T-helper 2 cell (primary cell): Measurements from ENCODE around the gene PGS1.

Experiments
- DNase-seq, 5 experiments: peaks; one replicate each; pipeline versions ENCODE4 v3.0.0 to v3.0.0-alpha.2; 2012 to 2022

The PGS1 gene

DNA sequence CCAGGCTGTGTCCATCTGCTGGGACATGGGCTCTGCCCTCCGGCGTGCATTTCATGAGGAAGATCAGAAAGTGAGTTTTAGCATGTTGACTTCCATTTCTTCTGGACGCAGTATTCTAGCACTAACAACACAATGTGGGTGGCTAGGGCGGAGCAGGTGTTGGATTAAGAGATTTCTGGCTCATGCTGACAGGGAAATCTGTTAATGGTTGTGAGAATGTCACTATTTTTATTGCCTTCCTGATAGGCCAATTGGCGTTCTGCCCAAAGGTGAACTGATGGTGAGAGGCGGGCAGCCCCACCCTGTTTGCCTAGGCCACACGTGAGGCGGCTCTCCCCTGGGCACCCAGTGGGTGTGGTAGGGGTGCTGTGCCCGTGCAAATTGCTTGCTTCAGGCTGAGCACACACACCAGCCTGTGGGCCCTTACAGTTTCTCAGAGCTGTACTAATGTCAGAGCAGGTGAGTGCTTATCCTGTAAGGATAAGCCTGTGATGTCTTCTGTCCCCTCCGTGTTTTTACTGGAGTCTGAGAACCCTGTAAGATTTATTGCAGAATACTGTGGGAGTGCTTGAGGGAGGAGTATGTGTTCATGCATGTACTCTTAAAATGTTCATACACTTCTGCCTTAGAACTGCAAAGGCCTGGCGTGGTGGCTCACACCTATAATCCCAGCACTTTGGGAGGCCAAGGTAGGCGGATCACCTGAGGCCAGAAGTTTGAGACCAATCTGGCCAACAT is 30.9 kb downstream of the PGS1 start:
- DNase-seq: no peak

- DNase-seq: no peak
These were observed 32.9 kb downstream of the PGS1 start for GRCh38 chr17:78411241-78411857.

DNA sequence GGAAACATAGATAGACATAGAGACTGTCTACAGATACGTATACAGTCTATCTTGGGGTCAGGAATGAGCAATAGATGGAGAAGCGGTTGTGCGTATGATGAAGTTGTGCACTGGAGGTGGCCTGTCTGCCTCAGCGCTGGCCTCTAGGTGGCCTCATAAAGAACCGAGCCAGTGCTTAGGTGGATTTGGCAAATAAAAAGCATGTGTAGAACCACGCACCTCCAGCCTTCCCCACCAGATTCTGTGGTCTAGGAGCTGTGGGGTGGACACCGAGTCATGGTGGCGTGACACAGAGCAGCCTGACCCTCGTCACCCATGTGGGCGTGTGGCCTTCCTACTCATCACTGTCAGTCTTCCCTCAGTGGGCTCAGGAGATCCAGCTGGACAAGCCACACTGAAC is 34.0 kb downstream of the PGS1 start:
- peak in 2 of 5 experiments; percentile 9 to 55 for DNase-seq

DNA sequence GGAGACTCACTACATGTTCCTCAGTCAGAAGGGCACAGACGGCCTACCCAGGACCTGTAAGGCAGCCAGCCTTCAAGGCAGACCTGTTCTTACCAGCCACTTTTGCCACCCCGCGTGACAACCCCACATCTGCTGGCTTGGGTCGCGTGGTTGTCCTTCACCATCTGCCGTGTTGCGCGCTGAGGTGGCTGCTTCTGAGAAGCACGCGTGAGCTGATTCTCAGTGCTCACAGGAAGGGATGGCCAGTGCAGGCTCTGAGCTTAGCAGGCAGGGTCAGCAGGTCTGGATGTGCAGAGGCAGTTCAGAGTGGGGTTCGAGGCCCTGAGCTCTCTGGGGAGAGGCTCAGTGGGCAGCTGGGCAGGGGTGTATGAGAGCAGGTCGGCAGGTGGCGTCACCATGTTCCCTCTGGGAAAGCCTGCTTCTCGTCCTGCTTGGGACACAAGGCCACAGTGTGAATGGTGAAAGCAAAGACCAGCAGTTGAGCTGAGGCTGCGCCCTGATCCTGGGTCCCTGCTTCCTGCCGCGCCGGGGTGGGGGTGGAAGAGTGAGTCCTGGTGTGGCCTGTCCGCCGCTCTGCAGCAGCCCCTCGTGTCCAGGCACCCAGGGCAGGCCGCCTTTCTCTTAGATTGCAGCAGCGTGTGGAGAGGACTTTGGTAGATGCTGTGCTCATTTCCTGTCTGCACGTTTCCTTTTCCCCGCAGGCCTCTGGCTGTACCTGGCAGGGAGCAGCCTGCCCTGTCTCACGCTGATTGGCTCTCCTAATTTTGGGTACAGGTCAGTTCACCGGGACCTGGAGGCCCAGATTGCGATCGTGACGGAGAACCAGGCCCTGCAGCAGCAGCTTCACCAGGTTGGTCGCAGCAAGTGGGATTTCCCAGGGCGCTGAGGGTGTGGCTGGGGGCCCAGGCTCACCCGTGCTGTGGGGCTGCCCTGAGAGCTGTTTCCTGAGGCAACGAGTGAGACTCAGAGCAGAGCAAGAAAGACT is 36.0 kb downstream of the PGS1 start:
- peak in 3 of 5 experiments; percentile 24 to 76 (median 39) for DNase-seq

DNA sequence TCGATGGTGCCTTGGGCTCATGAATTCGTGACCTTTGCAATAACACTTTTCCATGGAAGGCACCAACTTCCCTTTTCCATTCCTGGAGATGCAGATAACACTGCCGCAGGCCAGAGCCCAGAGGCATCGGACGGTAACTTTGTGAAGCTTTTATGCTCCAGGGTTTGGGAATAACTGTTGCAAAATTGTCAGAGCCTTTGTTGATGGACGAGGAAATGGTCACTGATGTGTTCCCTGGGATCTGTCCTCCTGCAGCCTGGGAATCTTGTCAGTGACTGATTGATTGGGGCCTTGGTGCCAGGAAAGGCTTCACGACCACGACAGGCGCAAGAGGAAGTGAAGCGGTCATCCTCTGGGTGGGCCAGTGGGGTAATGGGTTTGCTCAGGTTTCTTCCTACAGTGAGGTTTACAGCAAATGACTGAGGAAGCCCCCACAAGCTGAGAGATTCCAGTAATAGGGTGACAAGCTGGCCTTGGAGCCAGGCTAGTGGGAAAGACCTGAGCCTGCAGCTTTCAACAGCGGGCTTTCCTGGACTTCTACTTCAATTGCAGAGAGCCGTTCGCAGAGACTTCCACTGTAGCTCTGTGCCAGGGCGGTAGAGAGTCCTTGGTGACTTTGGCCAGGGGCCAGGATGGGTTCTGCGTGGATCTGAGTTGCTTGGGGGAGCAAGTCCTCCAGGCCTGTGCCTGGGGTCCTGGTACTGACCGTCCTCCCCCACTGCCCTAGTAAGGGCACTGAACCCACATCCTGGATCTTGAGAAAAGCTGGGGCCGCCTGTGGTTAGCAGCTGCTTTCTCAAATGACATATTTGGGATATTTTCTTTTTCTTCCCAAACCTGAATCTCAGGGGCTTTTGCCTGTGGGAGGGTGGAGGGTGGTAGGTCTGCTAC is 37.6 kb downstream of the PGS1 start:
- DNase-seq: no peak

DNA sequence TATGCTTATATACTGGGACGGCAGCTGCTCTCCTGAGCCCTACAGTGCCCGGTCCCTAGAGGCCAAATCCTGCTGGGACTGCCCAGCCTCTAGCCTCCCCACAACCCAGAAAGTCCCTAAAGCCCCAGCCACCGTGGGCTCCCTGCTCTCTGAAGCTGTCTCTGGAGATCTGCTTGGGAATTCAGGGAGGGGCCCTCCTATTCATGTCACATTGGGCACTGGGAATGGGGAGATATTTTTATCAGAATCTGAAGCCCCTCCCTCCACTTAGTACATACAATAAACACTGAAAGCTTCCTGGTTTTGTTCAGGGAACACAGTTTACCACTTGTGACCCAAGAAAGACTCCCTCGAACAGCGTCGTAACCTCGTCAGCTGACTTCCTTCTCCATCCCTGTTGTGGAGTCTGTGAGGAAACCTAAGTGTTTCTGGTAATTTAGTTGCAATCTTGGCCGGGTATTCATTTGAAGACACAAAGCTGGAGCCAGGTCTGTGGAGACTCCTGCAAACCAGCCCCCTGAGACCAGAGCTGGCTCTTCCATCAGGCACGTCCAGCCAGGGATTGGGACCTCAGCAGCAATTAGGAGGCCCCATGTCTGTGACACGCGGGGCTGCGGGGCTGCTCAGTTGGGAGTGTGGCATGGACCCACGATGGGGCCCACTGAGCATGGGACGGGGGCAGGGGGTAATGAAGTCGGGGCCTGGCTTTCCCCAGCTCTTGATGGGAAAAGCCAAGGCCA is 38.5 kb downstream of the PGS1 start:
- DNase-seq: no peak

DNA sequence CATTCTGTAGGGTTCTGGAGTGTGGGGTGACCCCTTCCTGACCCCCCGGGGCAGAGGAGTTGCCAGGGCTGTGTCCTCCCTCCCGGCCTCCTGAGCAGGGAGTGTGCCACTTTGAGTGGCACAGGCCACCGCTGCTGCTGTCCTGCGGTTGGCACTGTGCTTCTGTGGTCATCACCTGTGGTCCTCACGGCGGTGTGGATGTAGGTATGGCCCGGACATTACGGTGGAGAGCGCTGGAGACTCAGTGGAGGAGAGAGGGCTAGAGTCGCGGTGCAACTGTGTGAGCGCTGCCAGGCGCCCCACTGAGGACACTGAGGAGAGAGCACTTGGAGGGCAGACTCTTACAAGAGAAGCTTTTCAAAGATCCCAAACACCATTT is 39.1 kb downstream of the PGS1 start:
- no peak for DNase-seq

DNA sequence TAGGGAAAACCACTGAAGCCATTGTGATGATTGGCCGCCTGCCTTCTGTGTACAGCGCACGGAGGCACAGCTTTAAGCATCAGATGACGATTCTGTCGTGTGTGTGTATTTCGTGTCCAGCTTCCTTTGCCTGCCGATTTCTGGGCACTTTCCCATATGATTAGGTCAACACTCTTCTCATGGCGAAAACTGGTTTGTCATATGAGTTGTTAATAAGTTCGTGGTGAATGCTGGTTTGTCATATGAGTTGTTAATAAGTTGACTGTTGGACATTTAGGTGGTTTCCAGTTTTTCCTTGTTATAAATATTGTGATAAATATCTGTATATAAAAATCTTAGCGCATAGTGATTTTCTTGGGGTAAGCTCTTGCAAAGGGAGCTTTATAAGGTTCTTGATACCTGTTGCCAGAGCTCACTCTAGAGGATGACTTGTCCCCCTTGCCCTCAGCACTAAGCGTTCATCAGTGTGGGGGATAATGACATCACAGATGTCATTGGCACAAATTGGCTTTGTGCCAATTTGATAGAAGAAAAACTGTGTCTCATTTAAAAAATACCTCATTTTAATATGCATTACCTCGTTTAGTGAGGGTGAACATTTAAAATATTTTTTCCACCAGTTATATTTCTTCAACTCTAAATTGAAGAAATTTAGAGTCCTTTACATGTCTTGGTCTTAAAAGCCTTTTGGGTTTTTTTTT is 40.0 kb downstream of the PGS1 start:
- DNase-seq: no peak

- no peak for DNase-seq
These were observed 41.7 kb downstream of the PGS1 start for GRCh38 chr17:78419970-78420815.

DNA sequence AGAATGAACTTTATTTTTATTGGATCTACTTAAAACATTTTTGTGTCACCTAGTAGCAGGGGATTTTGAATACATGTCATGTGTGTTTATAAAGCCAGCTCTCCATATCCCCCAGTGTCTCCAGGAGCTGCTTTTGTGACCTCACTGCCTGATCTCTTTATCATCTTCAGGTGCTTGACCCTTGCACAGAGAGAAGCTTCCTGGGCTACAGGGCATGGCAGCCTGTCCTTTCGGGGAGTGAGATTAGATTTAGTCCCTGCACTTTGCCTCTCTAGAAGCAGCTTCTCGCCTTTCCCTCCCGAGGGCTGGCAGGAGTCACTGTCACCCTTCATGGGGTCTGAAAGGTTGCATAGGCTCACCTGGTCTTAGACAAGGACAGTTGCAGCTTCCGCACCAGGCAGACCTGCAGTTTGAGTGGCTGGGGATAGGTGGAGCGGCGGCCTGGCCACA is 42.7 kb downstream of the PGS1 start:
- DNase-seq: no peak

DNA sequence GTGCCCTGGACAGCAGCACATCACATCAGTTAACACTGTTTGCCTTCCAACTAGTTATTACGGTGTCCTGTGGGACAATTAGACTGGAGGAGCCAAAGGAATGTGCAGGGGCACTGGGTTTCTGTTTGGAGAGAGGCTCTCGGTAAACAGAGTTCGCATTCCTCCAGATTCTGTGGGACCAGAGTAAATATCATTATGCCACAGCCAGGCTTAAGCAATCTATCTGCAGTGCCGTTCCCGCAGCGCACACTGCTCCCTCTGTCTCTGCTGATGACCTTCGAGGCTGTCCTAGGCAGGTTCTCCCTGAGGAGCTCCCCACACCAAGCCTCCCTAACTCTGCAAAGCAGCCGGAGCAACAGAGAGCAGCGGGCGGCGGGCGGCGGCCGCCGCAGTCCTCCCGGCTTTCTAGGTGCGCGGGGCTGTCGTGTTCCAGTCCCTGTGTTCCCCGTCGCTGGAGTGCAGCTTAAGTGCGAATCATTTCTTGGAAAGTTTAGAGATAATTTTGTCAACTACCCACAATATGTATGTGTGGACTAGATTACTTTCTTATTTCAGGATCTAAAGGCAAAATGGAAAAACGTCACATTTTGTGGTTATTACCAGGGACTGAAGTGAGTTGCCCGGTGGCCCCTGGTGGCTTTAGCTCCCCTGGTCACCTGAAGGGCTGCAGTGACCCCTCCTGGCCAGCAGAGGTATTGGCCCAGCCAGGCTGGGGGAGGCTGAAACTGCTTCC is 43.3 kb downstream of the PGS1 start:
- DNase-seq: peak; percentile 44 to 68 (median 65)

- no peak for DNase-seq
These were observed 43.8 kb downstream of the PGS1 start for GRCh38 chr17:78422267-78422605.

- DNase-seq: no peak
These were observed 44.6 kb downstream of the PGS1 start for GRCh38 chr17:78422872-78423588.

DNA sequence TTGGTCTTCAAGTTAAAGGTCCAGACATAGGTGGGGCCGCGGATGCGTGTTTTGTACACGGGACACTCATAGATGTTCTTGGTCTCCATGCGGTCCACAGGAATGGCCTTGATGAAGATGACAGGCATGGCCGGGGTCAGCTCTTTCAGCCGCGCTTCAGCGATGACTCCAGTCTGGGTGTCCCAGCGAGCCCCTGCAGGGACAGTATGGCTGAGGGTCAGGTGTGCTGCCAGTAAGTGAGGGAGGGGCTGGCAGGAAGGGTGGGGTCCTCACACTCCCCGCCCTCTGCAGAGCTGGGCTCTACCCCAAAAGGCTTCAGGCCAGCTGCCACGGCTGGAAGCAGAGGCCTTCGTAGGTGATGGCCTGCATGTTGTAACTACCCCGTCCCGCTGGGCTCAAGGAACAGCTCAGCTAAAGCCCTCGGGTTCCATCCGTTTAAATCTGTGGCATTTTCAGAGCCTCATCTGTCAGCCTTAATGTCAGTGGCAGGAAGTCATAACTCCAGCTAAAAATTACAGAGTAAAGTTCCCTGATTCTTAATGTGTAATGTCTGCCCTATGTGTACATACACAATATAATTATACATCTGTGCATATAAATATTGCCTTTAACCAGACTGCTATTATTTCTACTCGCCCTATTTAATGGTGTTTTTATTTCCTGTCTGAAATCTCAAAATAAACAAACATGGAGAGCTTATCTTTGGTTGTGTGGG is 45.7 kb downstream of the PGS1 start:
- DNase-seq: no peak

DNA sequence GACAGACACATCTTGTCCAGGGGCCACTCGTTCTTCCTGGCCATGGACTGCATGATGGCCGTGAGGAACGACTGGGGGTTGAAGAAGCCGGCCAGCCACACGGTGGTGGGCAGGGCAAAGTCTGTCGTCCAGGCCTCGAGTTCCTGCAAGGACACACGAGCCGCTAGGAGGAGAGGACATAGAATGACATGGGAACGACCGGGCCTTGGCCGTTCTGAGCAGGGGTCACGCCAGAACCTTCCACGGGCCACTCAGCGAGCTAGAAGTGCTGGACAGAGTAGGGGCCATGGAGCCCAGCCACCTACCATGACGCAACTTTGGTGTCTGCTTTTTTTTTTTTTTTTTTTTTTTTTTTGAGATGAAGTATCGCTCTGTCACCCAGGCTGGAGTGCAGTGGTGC is 47.0 kb downstream of the PGS1 start:
- no peak for DNase-seq

GRCh38 chr17:78426293-78426879 is 47.9 kb downstream of the PGS1 start:
- no peak for DNase-seq

- DNase-seq: no peak
These were observed 48.7 kb downstream of the PGS1 start for GRCh38 chr17:78427140-78427539.
